ENCODE results near the gene LCOR. TPM values are rescaled to one million over a fixed set of nuclear protein-coding genes. Genes with fewer than 3 reads are reported as not detected.

LCOR gene
- polyA plus RNA-seq, 3 donors, result 23.7 to 35.5 (median 33.8) TPM

GRCh38 chr10:96978621-96979154, 146.6 kb downstream of the LCOR start:
- no peak for DNase-seq

GRCh38 chr10:96982149-96982930, 150.2 kb downstream of the LCOR start:
- no peak for DNase-seq

GRCh38 chr10:96984541-96985131, 152.5 kb downstream of the LCOR start:
- DNase-seq, result no peak

DNA sequence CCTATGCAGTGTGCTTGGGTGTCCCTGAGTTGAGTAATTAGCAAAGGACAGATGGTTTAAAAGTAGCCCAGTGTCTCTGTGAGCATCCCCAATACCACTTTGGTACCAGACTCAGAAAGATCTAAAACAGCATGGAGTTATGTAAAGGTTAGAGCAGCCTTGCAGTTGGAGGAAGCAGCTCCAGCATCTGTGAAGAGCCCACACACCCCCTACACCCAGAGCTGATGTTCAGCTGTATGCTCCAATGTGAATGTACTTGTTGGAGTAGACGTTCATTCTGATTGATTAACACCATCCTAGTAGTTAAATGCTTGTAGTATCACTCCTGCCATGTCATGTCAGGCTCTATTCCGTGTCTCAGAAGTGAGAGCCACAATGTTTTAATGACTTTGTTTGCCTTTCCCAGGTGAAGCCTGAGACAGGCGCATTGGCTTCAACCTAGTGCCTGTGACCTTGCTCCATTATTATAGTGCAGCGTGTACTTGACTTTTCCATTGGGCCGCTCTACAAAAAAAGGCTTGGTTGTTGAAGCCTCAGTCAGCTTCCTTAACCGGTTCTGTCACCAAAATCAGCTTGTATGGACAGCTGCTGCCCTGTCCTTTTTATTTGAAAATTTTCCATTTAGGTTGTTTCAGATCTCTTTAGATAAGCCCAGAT, 154.2 kb downstream of the LCOR start:
- DNase-seq, result no peak

GRCh38 chr10:96987141-96987841, 155.2 kb downstream of the LCOR start:
- no peak for DNase-seq

DNA sequence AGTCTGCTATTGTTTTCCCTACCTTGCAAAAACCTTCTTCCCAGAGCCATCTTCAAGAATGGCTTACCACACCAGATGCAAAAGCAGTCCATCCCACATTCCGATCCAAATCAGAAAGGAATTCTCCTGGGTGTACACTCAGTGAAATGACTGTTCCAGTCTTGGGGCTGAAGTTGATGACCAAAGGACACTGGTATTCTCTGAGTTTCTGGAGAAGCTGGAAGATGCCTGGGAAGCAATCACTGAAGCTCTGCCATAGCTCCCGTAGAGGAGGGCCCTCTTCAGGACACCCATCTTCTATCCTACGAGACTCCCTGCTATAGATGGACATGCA, 155.7 kb downstream of the LCOR start:
- DNase-seq, result no peak

- peak; percentile 69 for DNase-seq
Observed at GRCh38 chr10:96988426-96988825, 156.3 kb downstream of the LCOR start.

DNA sequence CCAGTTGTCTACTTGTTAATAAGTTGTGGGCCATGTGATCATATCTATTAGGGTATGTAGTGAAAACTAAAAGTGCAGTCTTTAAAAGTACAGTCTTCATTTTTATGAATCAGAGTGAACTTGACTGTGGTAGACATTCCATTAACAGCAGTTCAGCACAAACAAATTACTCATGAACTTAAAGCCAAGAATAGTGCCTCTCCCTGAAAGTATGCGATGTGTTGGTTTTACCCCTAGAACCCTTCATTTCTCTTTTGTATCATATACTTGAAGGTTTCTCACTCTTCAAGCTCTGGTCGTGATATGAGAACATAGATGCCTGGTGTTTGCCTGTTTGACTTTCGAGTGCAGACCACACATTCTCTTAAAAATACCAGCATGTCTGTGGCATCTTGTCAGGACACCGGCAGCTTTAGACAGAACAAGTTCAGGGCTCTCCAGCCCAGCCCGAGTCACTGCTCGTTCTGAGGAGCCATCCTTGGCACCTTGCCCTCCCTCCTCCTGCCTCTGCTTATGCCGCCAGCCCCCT, 159.3 kb downstream of the LCOR start:
- DNase-seq, result no peak

GRCh38 chr10:96992721-96993120, 160.6 kb downstream of the LCOR start:
- no peak for DNase-seq

- peak; percentile 30 for DNase-seq
Observed at GRCh38 chr10:96995851-96996250, 163.8 kb downstream of the LCOR start.

DNA sequence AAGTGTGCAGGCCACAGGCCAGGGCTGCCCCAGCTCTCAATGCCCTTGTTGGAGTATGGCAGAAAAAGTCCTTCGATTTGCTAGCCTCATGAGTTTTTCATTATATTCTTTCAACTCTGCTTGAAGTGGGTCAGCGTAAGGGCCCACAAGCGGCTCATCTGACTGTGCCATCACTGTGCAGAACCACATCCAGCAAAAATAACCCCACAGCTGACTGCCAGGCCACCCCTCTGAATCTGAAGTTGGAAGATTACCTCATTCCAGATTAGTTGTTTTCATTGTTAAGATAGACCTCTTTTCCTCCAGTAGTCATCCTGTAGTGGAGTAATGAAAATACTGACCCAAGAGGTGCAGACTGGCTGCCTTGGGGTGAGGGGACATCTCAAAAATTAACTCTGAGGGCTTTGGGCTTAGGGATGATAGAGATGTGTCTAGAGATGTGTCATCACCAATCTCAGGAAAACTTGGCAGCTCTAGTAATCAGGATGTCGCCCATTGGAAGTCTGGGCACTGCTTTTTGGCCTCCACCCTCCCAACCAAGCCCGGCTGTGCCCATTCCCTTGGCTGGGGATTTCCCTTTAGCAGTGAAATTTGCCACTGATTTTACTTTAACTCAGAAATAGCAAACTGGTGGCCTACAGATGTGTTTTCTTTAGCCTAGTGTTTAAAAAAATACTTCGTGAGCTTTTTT, 164.3 kb downstream of the LCOR start:
- no peak for DNase-seq

DNA sequence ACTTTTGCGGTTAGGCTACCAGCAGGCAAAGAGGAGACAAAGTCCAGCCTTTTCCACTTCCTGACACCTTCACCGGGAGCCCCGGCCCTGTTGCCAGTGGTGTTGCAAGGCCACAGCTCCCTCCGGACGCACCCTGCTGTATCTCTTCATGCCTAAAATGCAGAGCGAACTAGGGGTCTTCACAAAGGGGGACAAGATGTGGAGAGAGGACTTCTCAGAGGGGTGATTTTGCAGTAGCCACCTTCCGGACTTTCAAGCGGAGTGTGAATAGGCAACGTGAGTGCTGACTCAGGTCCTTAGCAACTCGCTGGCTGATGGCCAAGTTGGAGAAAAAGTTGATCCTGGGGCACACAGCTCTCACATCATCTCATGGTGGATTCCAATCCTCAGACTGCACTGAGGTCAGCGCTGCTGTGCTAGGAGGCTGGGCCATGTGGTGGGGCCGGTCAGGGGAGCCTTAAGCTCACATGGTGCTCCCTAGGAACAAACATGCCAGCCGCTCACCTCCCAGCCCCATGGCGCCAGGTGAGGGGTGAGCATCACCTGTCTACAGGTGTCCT, 166.3 kb downstream of the LCOR start:
- no peak for DNase-seq

- DNase-seq, result no peak
Observed at GRCh38 chr10:96999337-96999736, 167.2 kb downstream of the LCOR start.

DNA sequence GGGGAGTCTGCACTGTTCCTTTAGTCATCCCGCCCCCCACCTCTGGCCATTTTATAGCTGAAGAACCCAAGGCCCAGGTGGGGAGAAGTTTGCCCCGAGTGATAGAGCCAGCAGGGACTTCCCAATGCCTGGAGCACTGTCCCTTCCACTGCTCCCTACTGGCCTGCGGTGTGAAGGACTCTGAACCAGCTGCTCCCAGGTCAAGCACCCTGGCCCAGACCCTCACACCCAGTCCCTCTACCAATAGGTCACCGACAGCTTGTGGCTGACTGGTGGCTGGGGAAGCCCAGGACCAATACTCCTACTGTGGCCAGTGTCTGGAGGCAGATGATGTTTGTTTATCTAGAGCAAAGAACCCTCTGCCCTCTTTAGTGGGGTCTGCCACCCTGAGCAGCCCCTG, 167.9 kb downstream of the LCOR start:
- DNase-seq, result no peak

- no peak for DNase-seq
Observed at GRCh38 chr10:97000487-97001182, 168.5 kb downstream of the LCOR start.

DNA sequence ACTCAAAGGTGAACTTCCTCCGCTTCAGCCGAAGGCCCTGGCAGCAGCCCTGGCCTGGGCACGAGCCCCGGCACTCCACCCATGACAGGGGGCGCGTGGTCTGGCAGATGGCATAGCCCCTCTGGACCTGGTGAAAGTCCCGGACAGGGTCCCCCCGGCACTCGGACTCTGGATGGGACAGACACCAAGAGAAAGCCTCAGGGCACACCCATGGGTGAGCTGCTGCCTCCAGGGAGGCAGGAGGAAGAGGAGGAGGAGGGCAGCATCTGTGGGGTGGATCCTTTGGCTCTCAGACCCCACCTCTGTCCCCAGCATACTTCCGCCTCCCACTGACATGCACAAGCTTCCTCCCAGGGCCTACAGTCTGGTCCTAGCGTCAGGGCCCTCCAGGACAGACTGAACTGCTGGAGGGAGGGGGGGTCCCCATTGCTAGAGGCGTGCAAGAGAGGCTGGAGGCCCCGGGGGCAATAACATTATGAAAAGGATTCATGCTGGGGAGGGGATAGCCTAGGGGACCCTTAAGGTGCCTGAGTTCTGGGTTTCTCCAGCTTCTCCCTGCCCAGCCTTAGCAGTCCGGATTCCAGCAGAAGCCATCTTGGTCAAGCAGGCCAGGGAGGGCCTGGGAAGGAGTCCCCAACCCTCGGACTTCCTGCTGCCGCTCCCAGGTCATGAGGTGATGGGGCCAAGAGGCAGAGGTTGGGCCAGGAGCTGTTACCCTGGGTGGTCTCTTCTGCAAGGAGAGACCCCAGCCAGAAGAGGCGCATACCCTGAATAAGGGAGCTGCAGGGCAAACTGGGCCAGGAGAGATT, 169.3 kb downstream of the LCOR start:
- no peak for DNase-seq

DNA sequence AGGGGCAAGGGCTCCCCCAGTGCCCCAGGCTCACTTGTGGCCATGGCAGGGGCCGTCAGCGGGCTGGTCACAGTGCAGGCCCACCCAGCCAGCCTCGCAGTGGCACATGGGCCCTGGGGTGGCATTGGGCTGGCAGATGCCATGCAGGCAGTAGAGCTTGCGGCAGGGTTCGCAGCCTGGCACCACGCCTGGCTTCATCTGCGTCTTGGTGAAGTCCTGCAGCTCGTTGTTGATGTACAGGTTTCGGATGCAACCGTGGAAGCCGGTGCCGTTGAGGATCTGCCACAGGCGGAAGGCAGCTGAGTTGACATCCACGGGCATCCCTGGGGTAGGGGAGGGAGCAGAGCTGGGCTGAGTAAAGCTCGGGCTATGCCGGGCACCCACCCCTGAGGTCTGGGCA, 170.6 kb downstream of the LCOR start:
- no peak for DNase-seq

- DNase-seq, result no peak
Observed at GRCh38 chr10:97003151-97003803, 171.2 kb downstream of the LCOR start.

DNA sequence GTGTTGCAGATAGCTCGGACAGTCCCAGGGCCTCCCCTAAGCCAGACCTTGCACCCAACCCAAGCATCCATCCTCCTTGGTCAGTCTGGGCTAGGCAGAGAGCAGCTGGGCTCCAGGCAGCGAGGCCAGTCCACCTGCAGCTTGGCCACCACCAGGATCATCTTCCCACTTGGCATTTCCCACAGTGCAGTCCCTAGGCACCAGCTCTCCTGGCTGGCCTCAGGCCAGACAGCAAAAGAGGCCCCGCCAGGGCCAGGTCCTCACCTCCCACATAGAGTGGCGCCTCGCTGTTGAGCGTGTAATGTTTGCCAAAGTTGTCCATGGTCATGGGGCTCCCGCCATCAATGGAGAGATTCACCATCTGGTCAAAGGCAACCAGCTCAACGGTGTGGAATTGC, 171.7 kb downstream of the LCOR start:
- no peak for DNase-seq
